ENCODE data around the gene DCUN1D3.
A peak's percentile ranks its signal among the peaks of the same experiment; 100 is the strongest.
"Not testable (repeated sequence)": the region's sequence is repeated elsewhere in the genome, so short reads cannot be mapped to it uniquely, and the experiment has no call there.

The DCUN1D3 gene

DNA sequence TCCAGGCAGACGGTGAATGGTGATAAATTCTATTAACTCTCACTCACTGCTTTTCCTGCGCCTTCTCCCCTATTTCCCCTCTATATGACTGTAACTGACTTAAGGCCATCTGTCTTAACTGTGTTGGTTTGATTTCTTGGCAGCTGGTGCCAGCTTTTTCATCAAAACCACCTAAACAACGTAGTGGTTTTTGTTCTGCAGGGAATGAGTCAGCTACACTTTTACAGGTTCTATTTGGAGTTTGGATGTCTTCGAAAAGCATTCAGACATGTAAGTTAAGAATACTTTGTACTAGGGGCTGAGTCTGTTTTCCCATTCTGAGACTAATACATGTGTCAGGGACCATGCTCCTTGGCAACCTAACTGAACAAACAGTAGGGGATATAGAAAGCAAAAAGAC is 85.4 kb downstream of the DCUN1D3 start:
- no peak for DNase-seq (ENCODE audit: low read depth, low spot score)
- CTCF ChIA-PET: interaction anchor here (1.8 to 2.5 kb wide), 3 partner anchors 8 to 35 kb away, joined by 4 to 11 read pairs (median 10); partner anchors contain the start of genes ERI2 and REXO5
- no peak overlapping the region for H3K4me3 ChIP-seq (ENCODE audit: low read depth, low read length)
- TF ChIP-seq, protein P1, sequence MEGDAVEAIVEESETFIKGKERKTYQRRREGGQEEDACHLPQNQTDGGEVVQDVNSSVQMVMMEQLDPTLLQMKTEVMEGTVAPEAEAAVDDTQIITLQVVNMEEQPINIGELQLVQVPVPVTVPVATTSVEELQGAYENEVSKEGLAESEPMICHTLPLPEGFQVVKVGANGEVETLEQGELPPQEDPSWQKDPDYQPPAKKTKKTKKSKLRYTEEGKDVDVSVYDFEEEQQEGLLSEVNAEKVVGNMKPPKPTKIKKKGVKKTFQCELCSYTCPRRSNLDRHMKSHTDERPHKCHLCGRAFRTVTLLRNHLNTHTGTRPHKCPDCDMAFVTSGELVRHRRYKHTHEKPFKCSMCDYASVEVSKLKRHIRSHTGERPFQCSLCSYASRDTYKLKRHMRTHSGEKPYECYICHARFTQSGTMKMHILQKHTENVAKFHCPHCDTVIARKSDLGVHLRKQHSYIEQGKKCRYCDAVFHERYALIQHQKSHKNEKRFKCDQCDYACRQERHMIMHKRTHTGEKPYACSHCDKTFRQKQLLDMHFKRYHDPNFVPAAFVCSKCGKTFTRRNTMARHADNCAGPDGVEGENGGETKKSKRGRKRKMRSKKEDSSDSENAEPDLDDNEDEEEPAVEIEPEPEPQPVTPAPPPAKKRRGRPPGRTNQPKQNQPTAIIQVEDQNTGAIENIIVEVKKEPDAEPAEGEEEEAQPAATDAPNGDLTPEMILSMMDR (IDR thresholded peaks at IDR 0.05; ENCODE audit: insufficient read depth, low read length, missing control alignments): no peak
- POLR2A ChIA-PET: no interaction called here

DNA sequence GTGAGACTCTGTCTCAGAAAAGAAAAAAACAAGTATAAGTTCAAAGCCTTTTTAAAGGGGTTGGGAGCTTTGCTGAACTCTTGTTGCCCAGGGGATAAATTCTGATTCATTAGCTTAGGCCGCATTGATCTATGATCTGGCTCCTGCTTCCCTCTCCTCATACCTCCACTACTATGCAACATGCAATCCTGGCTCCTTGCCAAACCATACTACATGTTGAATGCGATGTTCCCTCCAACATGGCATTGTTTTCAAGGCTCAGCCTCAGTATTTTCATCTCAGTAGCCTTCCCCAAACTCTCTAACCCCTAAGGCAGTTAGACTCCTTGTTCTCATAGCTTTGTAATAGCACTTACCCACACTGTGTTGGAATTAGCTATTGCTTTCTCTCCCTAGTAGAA is 87.6 kb downstream of the DCUN1D3 start:
- no peak overlapping the region for H3K4me3 ChIP-seq (ENCODE audit: low read depth, low read length)
- DNase-seq (ENCODE audit: low read depth, low spot score): no peak
- POLR2A ChIA-PET: no interaction called here
- TF ChIP-seq, protein P1 (IDR thresholded peaks at IDR 0.05; ENCODE audit: insufficient read depth, low read length, missing control alignments): no peak
- CTCF ChIA-PET: interaction anchor here (0.8 to 1.1 kb wide), 2 partner anchors 38 to 488 kb away, joined by 3 read pairs; no protein-coding TSS in a partner anchor

DNA sequence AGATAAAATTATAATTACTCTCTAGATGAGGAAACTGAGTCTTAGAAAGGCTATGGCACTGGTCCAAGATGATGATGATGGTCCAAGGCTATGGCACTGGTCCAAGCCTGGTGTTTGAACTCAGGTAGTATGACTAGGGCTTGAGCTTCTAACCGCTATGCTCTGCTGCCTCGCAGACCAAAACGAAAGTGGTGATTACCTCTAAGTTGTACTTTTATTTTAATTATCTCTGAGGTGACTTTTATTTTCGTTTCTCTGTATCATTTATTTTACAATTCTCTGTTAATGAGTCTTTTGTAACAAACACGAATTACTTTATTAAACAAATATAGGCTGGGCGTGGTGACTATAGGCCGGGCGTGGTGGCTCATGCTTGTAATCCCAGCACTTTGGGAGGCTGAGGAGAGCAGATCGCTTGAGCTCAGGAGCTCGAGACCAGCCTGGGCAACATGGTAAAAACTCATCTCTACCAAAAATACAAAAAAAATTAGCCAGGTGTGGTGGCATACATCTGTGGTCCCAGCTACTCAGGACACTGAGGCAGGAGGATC is 88.2 kb downstream of the DCUN1D3 start:
- H3K4me3 ChIP-seq (ENCODE audit: low read depth, low read length): no peak overlapping the region
- no peak for DNase-seq (ENCODE audit: low read depth, low spot score)
- TF ChIP-seq, protein P1 (IDR thresholded peaks at IDR 0.05; ENCODE audit: insufficient read depth, low read length, missing control alignments): no peak
- ChIA-PET CTCF (interaction anchor here (0.8 to 1.1 kb wide), 2 partner anchors 38 to 489 kb away, joined by 3 read pairs; no protein-coding TSS in a partner anchor), POLR2A (no interaction called here)

DNA sequence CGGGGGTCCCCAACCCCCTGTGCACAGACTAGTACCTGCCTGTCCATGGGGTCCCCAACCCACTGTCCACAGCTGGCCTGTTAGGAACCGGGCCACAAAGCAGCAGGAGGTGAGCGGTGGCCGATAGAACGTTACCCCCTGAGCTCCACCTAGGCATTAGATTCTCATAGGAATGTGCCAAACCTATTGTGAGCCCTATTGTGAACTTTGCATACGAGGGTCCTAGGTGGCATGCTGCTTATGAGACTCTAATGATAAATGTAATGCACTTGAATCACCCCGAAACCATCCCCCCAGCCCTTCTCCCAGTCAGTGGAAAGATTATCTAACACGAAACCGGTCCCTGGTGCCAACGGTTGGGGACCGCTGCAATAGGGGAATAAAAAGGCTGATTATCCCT is 92.3 kb downstream of the DCUN1D3 start:
- H3K4me3 ChIP-seq (ENCODE audit: low read depth, low read length): no peak overlapping the region
- no peak for DNase-seq (ENCODE audit: low read depth, low spot score)
- CTCF ChIA-PET: interaction anchor here (2.1 to 2.4 kb wide), 2 partner anchors 10 to 40 kb away, joined by 7 read pairs; no protein-coding TSS in a partner anchor
- TF ChIP-seq, protein P1 (IDR thresholded peaks at IDR 0.05; ENCODE audit: insufficient read depth, low read length, missing control alignments): no peak
- POLR2A ChIA-PET: no interaction called here

DNA sequence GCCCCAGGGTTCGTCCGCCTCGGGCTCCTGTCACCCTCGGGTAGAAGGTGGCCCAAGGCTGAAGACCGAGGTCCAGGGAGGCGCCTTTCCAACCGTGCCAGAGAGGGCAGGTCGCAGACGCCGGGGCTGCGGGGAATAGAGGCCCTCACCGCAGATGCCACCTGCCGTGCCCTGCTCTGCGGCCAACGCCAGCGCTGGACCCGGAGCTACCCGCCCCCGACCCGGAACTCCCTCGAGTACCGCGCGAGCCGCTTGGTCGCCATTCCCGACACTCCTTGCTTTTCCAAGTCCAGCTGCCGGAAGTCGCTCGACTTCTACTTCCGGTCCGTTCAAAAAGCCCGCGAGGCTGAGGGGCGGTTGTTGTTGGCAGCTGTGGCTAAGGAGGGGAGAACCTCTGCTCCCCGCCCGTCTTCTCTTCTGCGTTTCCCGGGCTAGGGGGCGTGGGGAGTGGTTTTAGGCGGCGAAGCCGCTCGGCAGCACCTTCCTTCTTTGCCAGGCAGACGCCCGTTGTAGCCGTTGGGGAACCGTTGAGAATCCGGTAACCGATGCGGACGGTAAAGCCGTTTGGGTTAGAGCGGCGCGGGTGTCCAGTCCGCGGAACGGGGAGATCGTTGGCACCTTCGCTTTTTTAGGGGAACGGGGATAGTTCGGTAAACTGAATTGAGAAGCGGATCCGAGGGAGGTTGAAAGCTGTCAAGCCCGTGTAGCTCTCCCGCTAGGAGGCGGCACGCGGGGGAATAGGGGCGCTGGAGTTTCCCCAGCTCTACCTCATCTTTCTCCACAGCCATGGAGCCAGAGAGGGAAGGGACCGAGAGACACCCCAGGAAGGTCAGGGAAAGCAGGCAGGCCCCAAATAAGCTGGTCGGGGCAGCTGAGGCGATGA is 93.7 kb downstream of the DCUN1D3 start, which contains the start of the genes ERI2 and REXO5:
TSS of gene ERI2 (minus strand) at position 305 of the 883 bp plus-strand sequence. CDS start at position 263, 42 bp downstream.
TSS of gene REXO5 (plus strand) at position 360 of the 883 bp plus-strand sequence. CDS start at position 787, 427 bp downstream.
- POLR2A ChIA-PET: interaction anchor here (0.7 to 1.3 kb wide), 2 partner anchors 94 to 283 kb away, joined by 3 to 5 read pairs; partner anchors contain the start of genes DCUN1D3 and LYRM1
- peak; percentile 58 for DNase-seq (ENCODE audit: low read depth, low spot score)
- H3K4me3 ChIP-seq (ENCODE audit: low read depth, low read length): peak within 1 kb of the TSS; percentile 85
- TF ChIP-seq, protein P1 (IDR thresholded peaks at IDR 0.05; ENCODE audit: insufficient read depth, low read length, missing control alignments): peak; percentile 70
- CTCF ChIA-PET: interaction anchor here (0.7 to 5.2 kb wide), 17 partner anchors 8 to 497 kb away, joined by 3 to 21 read pairs (median 4); no protein-coding TSS in a partner anchor

DNA sequence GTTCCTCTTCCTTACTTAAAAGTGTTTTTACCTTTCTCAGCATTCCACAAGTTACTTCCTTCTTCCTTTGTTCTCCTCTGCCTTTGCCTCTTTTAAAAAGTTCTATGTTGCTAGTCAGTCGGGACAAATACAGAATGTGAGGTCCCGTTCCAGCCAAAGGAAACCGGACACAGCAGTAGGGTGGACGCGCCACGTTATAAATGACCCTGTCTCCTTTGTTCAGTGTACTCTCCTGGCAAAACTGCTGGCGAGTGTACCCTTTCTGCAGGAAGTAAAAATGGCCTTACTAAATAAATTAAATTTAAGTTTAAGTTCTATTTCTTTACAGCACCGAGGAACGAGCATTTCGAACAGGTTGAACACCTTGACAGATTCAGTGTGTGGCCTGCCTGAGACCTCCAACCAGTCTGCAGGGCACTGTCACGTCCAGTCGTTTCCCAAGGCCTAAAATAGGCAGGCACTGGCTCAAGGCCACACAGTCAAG is 94.4 kb downstream of the DCUN1D3 start:
- DNase-seq (ENCODE audit: low read depth, low spot score): not testable (repeated sequence)
- ChIA-PET POLR2A (interaction anchor here (1.3 kb wide), 1 partner anchor 95 kb away, joined by 5 read pairs; the partner anchor contains the start of genes DCUN1D3 and LYRM1), CTCF (interaction anchor here (1.3 to 5.2 kb wide), 7 partner anchors 13 to 496 kb away, joined by 3 to 21 read pairs (median 5); no protein-coding TSS in a partner anchor)
- H3K4me3 ChIP-seq (ENCODE audit: low read depth, low read length): peak overlapping the region; percentile 85

Data from AG04449 (cell line).